DMS 273 treated with DMSO at 0.1 percent for 48 hours (cell line): ENCODE measurements around the gene STIL.
A peak's percentile ranks its signal among the peaks of the same experiment; 100 is the strongest.
"Not testable (repeated sequence)": the region's sequence is repeated elsewhere in the genome, so short reads cannot be mapped to it uniquely, and the experiment has no call there.

Experiments used
- DNase-seq: peaks from one replicate; lab custom pipeline; 2025; lab: John Stamatoyannopoulos, UW

Gene STIL

GRCh38 chr1:47319968-47320367 lies 6.0 kb upstream of the STIL start:
- not testable (repeated sequence) for DNase-seq

- no peak for DNase-seq
These were observed 3.9 kb upstream of the STIL start for GRCh38 chr1:47317841-47318240.

- peak; percentile 69 for DNase-seq
These were observed 4.5 kb downstream of the STIL start for GRCh38 chr1:47309427-47309826.

- no peak for DNase-seq
These were observed 11.5 kb downstream of the STIL start for GRCh38 chr1:47302472-47302871.

GRCh38 chr1:47298025-47298699 lies 15.8 kb downstream of the STIL start:
- DNase-seq: no peak

- DNase-seq: no peak
These were observed 18.4 kb downstream of the STIL start for GRCh38 chr1:47295579-47295978.

- not testable (repeated sequence) for DNase-seq
These were observed 19.1 kb downstream of the STIL start for GRCh38 chr1:47294863-47295262.

GRCh38 chr1:47288116-47288515 lies 25.8 kb downstream of the STIL start:
- DNase-seq: not testable (repeated sequence)

- no peak for DNase-seq
These were observed 33.8 kb downstream of the STIL start for GRCh38 chr1:47280142-47280541.

- DNase-seq: no peak
These were observed 37.1 kb downstream of the STIL start for GRCh38 chr1:47276850-47277249.

- not testable (repeated sequence) for DNase-seq
These were observed 38.1 kb downstream of the STIL start for GRCh38 chr1:47275811-47276210.

- not testable (repeated sequence) for DNase-seq
These were observed 48.4 kb downstream of the STIL start for GRCh38 chr1:47265529-47265928.

GRCh38 chr1:47262787-47263413 lies 51.0 kb downstream of the STIL start:
- no peak for DNase-seq

- no peak for DNase-seq
These were observed 56.7 kb downstream of the STIL start for GRCh38 chr1:47257224-47257623.

GRCh38 chr1:47252795-47253194 lies 61.2 kb downstream of the STIL start:
- no peak for DNase-seq

GRCh38 chr1:47252369-47252768 lies 61.6 kb downstream of the STIL start:
- DNase-seq: no peak

GRCh38 chr1:47249755-47250154 lies 64.2 kb downstream of the STIL start:
- no peak for DNase-seq

GRCh38 chr1:47244339-47244862 lies 69.5 kb downstream of the STIL start:
- no peak for DNase-seq

- DNase-seq: no peak
These were observed 70.0 kb downstream of the STIL start for GRCh38 chr1:47243910-47244309.

- DNase-seq: no peak
These were observed 72.5 kb downstream of the STIL start for GRCh38 chr1:47241114-47242113.

GRCh38 chr1:47238935-47239592 lies 74.9 kb downstream of the STIL start:
- DNase-seq: no peak

GRCh38 chr1:47235806-47236205 lies 78.1 kb downstream of the STIL start:
- no peak for DNase-seq
